Fibroblast of villous mesenchyme (primary cell): ENCODE data around the gene PPFIA2. TPM values are rescaled to one million over a fixed set of nuclear protein-coding genes. Genes with fewer than 3 reads are reported as not detected.

Experiments
- DNase-seq: peaks from one replicate; pipeline ENCODE4 v3.0.0-alpha.2; 2010; ENCODE audit warnings: low read depth
- H3K4me3 ChIP-seq: 2 replicates; pipeline ENCODE4 v1.5.1; 2011; ENCODE audit warnings: low read depth, mild to moderate bottlenecking, low read length
- total RNA-seq: library from RNA; depleted of rRNA; stranded (reverse); fragments of >200 nt; gene quantifications from 2 replicates; pipeline ENCODE4 v1.2.3, GENCODE V29; 2012
- TF ChIP-seq, protein P1 (sequence below): IDR thresholded peaks from 2 replicates; pipeline ENCODE4 v1.5.1; 2012; ENCODE audit warnings: low read depth, mild to moderate bottlenecking, low read length; ENCODE audit not compliant: insufficient read depth

Gene PPFIA2
- total RNA-seq, 1 donor = 4.7 TPM

- H3K4me3 ChIP-seq = no peak overlapping the region
- TF ChIP-seq, protein P1, sequence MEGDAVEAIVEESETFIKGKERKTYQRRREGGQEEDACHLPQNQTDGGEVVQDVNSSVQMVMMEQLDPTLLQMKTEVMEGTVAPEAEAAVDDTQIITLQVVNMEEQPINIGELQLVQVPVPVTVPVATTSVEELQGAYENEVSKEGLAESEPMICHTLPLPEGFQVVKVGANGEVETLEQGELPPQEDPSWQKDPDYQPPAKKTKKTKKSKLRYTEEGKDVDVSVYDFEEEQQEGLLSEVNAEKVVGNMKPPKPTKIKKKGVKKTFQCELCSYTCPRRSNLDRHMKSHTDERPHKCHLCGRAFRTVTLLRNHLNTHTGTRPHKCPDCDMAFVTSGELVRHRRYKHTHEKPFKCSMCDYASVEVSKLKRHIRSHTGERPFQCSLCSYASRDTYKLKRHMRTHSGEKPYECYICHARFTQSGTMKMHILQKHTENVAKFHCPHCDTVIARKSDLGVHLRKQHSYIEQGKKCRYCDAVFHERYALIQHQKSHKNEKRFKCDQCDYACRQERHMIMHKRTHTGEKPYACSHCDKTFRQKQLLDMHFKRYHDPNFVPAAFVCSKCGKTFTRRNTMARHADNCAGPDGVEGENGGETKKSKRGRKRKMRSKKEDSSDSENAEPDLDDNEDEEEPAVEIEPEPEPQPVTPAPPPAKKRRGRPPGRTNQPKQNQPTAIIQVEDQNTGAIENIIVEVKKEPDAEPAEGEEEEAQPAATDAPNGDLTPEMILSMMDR = no peak
- no peak for DNase-seq
These were observed 37.1 kb downstream of the PPFIA2 start for GRCh38 chr12:81722004-81722403.

DNA sequence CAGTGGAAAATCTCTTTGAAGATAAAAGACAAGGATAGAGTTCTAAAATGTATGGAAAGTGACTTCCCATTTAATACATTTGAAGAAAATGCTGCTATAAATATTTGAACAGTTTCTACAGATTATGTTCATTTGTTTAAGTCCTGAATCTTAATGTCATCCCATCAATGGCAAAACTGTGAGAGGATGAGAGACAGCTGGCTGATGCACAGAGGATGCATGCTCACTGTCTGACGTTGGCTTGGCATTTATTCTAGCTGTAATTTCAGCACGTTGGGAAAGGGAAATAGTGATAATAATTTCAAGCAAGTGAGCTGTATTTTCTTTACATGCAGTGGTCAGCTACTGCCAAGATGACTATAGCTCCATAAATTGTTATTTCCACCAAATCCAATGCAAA is 40.5 kb downstream of the PPFIA2 start:
- DNase-seq = no peak
- no peak overlapping the region for H3K4me3 ChIP-seq
- TF ChIP-seq, protein P1 = no peak

DNA sequence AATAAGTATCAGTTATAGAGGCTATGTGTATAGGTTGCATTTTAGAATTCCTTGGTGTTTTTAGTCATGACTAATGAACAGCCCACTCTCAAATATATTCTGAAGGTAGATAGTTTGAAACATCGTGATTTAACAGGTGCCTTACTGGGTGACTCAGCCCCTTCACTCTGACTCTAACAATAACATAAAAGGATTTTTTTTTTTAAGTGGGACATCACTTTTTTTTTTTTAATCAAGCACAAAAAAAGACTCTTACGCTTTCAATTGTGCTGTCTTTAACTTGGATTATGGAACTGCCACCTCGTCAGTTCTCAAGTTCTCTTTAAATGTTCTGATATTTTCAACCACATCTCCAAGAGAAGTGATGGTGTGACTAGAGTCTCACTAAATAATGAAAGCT is 46.6 kb downstream of the PPFIA2 start:
- DNase-seq = no peak
- TF ChIP-seq, protein P1 = no peak

GRCh38 chr12:81705586-81705985 is 53.6 kb downstream of the PPFIA2 start:
- TF ChIP-seq, protein P1 = no peak
- DNase-seq = no peak
- H3K4me3 ChIP-seq = no peak overlapping the region

More for the DNA sequence above, 46.6 kb downstream of the PPFIA2 start:
- no peak overlapping the region for H3K4me3 ChIP-seq

GRCh38 chr12:81699551-81699950 is 59.6 kb downstream of the PPFIA2 start:
- H3K4me3 ChIP-seq = no peak overlapping the region
- DNase-seq = peak; percentile 4
- TF ChIP-seq, protein P1 = no peak

DNA sequence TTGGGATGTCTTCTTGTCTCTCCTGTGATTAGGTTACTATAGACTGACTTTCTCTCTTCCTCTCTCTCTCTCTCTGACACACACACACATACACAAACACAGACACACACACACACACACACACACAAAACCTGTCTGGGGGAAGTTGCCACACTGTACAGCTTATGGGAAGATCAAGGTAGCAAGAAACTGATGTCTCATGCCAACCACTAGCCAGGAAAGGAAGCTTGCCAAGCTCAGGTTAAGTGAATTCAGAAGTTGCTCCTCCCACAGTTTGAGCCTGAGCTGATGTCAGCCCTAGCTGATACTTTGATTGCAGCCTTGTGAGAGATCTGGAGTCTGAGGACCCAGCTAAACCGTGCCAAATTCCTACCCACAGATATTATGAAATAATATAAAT is 67.1 kb downstream of the PPFIA2 start:
- TF ChIP-seq, protein P1 = no peak

DNA sequence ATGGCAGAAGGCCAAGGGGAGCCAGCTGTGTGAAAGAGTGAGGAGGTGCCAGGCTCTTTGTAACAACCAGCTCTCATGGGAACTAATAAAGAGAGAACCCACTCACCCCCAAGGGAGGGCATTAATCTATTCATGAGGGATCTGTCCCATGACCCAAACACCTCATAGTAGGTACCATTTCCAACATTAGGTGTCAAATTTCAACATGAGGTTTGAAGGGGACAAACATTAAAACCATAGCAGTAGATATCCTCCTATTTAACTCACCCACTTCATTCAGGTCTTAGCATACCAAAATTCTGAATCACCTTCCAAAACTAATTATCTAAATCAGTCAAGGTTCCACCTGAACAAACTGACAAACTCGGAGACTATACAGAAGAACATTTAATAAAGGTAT is 75.3 kb downstream of the PPFIA2 start:
- TF ChIP-seq, protein P1 = no peak
- H3K4me3 ChIP-seq = no peak overlapping the region
- no peak for DNase-seq

More for the DNA sequence above, 67.1 kb downstream of the PPFIA2 start:
- no peak for DNase-seq
- H3K4me3 ChIP-seq = no peak overlapping the region
